GM12878 (cell line): ENCODE results near the gene THEM4. TPM values are rescaled to one million over a fixed set of nuclear protein-coding genes. Genes with fewer than 3 reads are reported as not detected.

Experiments used
- ATAC-seq: fragments of 200-7000 bp; cut with Tn5 transposase; 3 replicates; pipeline ENCODE4 v1.9.1; 2020; ENCODE audit warnings: mild to moderate bottlenecking, moderate library complexity
- BruUV-seq: library from RNA; stranded (reverse); fragments of 400-500 nt; replicated peaks from 2 replicates; lab custom pipeline; 2021; lab: Mats Ljungman, UMichigan
- CTCF ChIA-PET: fragments of 300-600 bp; sonication (Branson Sonifier 250); formaldehyde crosslinking; extraction: SDS; loops from one replicate; lab custom pipeline; 2021; ENCODE audit warnings: inconsistent platforms; lab: Yijun Ruan, JAX
- POLR2A ChIA-PET: fragments of 350-600 bp; formaldehyde crosslinking; extraction: SDS; loops from one replicate; lab custom pipeline; 2021; ENCODE audit warnings: inconsistent platforms; lab: Charles Lee
- RAD21 ChIA-PET: fragments of 300-600 bp; sonication (Branson Sonifier 250); formaldehyde crosslinking; loops from one replicate; lab custom pipeline; 2023; ENCODE audit warnings: antibody characterized with exemption; ENCODE audit not compliant: unreplicated experiment; lab: Charles Lee
- SMC1A ChIA-PET: fragments of 300-600 bp; sonication (Branson Sonifier 250); formaldehyde crosslinking; loops from one replicate; lab custom pipeline; 2023; ENCODE audit not compliant: unreplicated experiment, uncharacterized antibody; lab: Charles Lee
- DNase-seq: peaks from one replicate; pipeline ENCODE4 v3.0.0-alpha.2; 2011; ENCODE audit warnings: low read depth, low spot score
- FAIRE-seq: peaks from 3 replicates; lab custom pipeline; 2011; peaks lifted over from hg19 to GRCh38; lab: Jason Lieb, UNC
- H2AFZ ChIP-seq: 2 replicates; pipeline ENCODE4 v1.6.0; 2011; ENCODE audit warnings: low read depth, low read length, control low read depth; ENCODE audit not compliant: control insufficient read depth
- H3K27ac ChIP-seq: 2 replicates; pipeline ENCODE4 v1.5.1; 2011; ENCODE audit warnings: control low read depth; ENCODE audit not compliant: control insufficient read depth, insufficient read depth
- H3K27me3 ChIP-seq, 2 experiments: replicated peaks in 1 of 2; 2 replicates each; pipeline versions ENCODE4 v1.6.0 to v1.6.1; 2011; ENCODE audit warnings: low read length in 1 of 2; ENCODE audit not compliant: control insufficient read depth in 2 of 2, insufficient read depth in 2 of 2
- H3K36me3 ChIP-seq, 2 experiments: 2 replicates each; pipeline ENCODE4 v1.5.1; 2011; ENCODE audit warnings: low read length in 1 of 2; ENCODE audit not compliant: control insufficient read depth in 2 of 2, insufficient read depth in 2 of 2
- H3K4me1 ChIP-seq: 2 replicates; pipeline ENCODE4 v1.6.1; 2011; ENCODE audit warnings: mild to moderate bottlenecking, low read length, moderate library complexity, mixed read lengths; ENCODE audit not compliant: control insufficient read depth, insufficient read depth
- H3K4me2 ChIP-seq: 2 replicates; pipeline ENCODE4 v1.6.0; 2011; ENCODE audit warnings: control low read depth; ENCODE audit not compliant: control insufficient read depth, insufficient read depth
- H3K4me3 ChIP-seq: fragments of 200-600 bp; sonication (generic); 2 replicates; pipeline ENCODE4 v1.5.1; 2016
- H3K79me2 ChIP-seq: 2 replicates; pipeline ENCODE4 v1.6.0; 2011; ENCODE audit warnings: low read length; ENCODE audit not compliant: control insufficient read depth, insufficient read depth
- H3K9ac ChIP-seq: 2 replicates; pipeline ENCODE4 v1.8.0; 2011; ENCODE audit warnings: low read length, control low read depth, mixed read lengths; ENCODE audit not compliant: control insufficient read depth, insufficient read depth
- H3K9me3 ChIP-seq: replicated peaks from 3 replicates; pipeline ENCODE4 v1.5.1; 2011; ENCODE audit warnings: mild to moderate bottlenecking, low read length; ENCODE audit not compliant: control insufficient read depth, insufficient read depth
- H4K20me1 ChIP-seq: 2 replicates; pipeline ENCODE4 v1.6.0; 2011; ENCODE audit not compliant: control insufficient read depth, insufficient read depth
- CHD4 ChIP-seq: fragments of 200-600 bp; sonication (generic); IDR thresholded peaks from 2 replicates; pipeline ENCODE4 v1.6.1; 2016; ENCODE audit warnings: mild to moderate bottlenecking
- DPF2 ChIP-seq: fragments of 450-650 bp; IDR thresholded peaks from 2 replicates; pipeline ENCODE4 v1.6.1; 2017; ENCODE audit warnings: mild to moderate bottlenecking
- EZH2 ChIP-seq: IDR thresholded peaks from 2 replicates; pipeline ENCODE4 v1.6.1; 2012; ENCODE audit warnings: low read depth, mild to moderate bottlenecking, control low read depth, inconsistent platforms, low read length, borderline replicate concordance; ENCODE audit not compliant: control insufficient read depth
- GATAD2B ChIP-seq: fragments of 450-650 bp; conservative IDR thresholded peaks from 2 replicates; pipeline ENCODE4 v1.6.1; 2017; ENCODE audit warnings: low read depth, mild to moderate bottlenecking, moderate library complexity
- MAX ChIP-seq: IDR thresholded peaks from 2 replicates; pipeline ENCODE4 v1.6.1; 2012; ENCODE audit warnings: low read depth, low read length, improper control_type of control experiment
- NBN ChIP-seq: fragments of 450-650 bp; IDR thresholded peaks from 2 replicates; pipeline ENCODE4 v1.6.1; 2016
- PML ChIP-seq: IDR thresholded peaks from 2 replicates; pipeline ENCODE4 v1.6.1; 2012; ENCODE audit warnings: low read length, inconsistent platforms
- SREBF1 ChIP-seq: IDR thresholded peaks from 2 replicates; pipeline ENCODE4 v1.6.1; 2012; ENCODE audit warnings: mild to moderate bottlenecking, low read length
- SRF ChIP-seq, 2 experiments: IDR thresholded peaks; 2 replicates each; pipeline ENCODE4 v1.6.1; 2011; ENCODE audit warnings: low read depth in 2 of 2, low read length in 2 of 2, mild to moderate bottlenecking in 1 of 2, moderate library complexity in 1 of 2
- WGBS: methylation state at CpG from one replicate; pipeline ENCODE4 v1.1.6; 2016; ENCODE audit warnings: low lambda C conversion rate; ENCODE audit not compliant: insufficient replicate concordance, insufficient coverage; ENCODE audit errors: missing lambda C conversion rate; 5-methylcytosine and 5-hydroxymethylcytosine counted together
- in situ Hi-C: fragments of 300-500 bp; cut with MboI; formaldehyde crosslinking; loops from 9 replicates; pipeline ENCODE4 v1.14.3; 2018; ENCODE audit warnings: mixed read lengths
- intact Hi-C: fragments of 100-400 bp; cut with micrococcal nuclease; formaldehyde crosslinking; loops from one replicate; pipeline ENCODE4 v1.14.2; 2022; ENCODE audit not compliant: unreplicated experiment
- polyA plus RNA-seq, 11 experiments: library from polyadenylated mRNA; depleted of rRNA in 4 of 11; unstranded in 6 of 11; stranded (reverse) in 5 of 11; fragments of >200 nt; fragmentation: Nextera tagmentation in 4 of 11; fragmentation: Illumina TruSeq in 1 of 11; extraction: Ambion mirVana in 4 of 11; extraction: Trizol in 1 of 11; gene quantifications; 1 replicate in 1 of 11; 2 replicates in 10 of 11; pipeline versions ENCODE4 v1.2.1 to v1.2.3, GENCODE V29; 2011 to 2016; ENCODE audit warnings: inconsistent platforms in 2 of 11, missing spikeins in 2 of 11, low read depth in 1 of 11
- total RNA-seq, 4 experiments: library from RNA; depleted of rRNA in 3 of 4; stranded (reverse); fragments of >200 nt in 3 of 4; fragmentation: Illumina TruSeq in 1 of 4; extraction: Trizol in 1 of 4; gene quantifications; 2 replicates each; pipeline versions ENCODE4 v1.2.1 to v1.2.3, GENCODE V29; 2013 to 2021
- TF ChIP-seq, protein P1 (sequence below): IDR thresholded peaks from 2 replicates; pipeline ENCODE4 v1.6.1; 2011; ENCODE audit warnings: borderline replicate concordance, low read depth, mild to moderate bottlenecking, moderate library complexity, mixed read lengths, low read length; ENCODE audit not compliant: insufficient read depth; ENCODE audit errors: extremely low read length
- TF ChIP-seq, protein P2 (sequence below): IDR thresholded peaks from 2 replicates; pipeline ENCODE4 v1.6.1; 2011; ENCODE audit warnings: borderline replicate concordance, low read depth, mild to moderate bottlenecking, moderate library complexity, low read length; ENCODE audit not compliant: insufficient read depth, poor library complexity, severe bottlenecking
- TF ChIP-seq, protein P3 (sequence below): fragments of 450-650 bp; IDR thresholded peaks from 2 replicates; pipeline ENCODE4 v1.6.1; 2016; ENCODE audit warnings: mild to moderate bottlenecking
- TF ChIP-seq, protein P4 (sequence below): fragments of 450-650 bp; IDR thresholded peaks from 2 replicates; pipeline ENCODE4 v1.6.1; 2016; ENCODE audit warnings: mild to moderate bottlenecking, moderate library complexity, borderline replicate concordance

The THEM4 gene
- total and polyA plus RNA-seq, 10 of the 15 experiments (the other 5 are each of a cell fraction or from before 2014, with no cell fraction given) = 3.4 to 30.8 (median 17.9) TPM

DNA sequence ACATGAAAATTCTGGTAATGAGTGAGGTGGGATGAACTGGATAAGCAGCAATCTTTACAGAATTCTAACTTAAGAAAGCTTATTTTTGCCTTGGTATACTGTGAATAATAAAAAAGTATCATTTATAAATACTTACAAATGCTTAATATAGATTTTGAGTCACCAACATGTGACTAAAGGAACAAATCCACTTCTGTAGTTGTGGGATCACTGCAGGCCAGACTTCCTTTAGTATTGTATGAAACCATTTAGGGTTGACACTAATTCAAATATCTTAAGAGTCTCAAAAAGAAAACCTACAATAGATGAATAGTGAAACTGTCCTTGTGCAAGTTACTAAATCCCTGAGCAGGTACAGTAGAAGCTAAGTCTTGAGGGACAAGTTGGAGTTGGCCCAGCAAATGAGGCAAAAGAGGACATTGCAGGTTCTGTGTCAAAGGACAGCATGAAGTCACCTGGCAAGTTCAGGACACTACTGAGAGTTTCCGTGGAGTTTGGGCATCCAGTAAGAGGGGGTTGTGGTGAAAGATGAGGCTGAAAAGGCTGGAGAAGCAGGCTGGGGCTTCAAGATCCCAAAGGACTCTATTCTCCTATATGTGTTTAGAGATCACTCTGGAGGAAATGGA, 5.9 kb upstream of the THEM4 start (continued):
- TF ChIP-seq, protein P1, sequence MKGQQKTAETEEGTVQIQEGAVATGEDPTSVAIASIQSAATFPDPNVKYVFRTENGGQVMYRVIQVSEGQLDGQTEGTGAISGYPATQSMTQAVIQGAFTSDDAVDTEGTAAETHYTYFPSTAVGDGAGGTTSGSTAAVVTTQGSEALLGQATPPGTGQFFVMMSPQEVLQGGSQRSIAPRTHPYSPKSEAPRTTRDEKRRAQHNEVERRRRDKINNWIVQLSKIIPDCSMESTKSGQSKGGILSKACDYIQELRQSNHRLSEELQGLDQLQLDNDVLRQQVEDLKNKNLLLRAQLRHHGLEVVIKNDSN = no peak

DNA sequence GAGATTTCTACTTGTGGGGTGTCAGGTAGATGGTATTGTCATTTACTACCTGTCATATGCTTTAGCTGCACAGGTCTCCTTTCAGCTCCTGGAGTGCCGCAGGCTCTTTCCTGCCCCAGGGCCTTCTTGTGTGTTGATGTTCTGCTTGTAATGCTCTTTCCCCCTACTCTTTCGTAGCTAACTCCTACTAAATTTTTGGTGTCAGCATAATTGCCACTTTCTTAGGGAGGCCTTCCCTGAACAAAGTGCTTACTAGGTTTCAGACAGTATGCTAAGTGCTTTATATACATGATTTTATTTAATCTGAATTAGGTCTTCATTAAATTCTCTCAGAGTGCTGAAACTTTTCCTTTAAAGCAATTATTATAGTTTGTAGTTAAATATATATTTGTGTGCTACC, 4.8 kb upstream of the THEM4 start:
- Histone ChIP-seq H3K4me1 (peaks cover under 1% of the 10 kb centered on the region), H2AFZ (no peak overlapping the region), H3K4me2 (no peak overlapping the region), H4K20me1 (no peaks in the 10 kb centered on the region), H3K4me3 (no peak overlapping the region), H3K27me3 (no peaks in the 10 kb centered on the region), H3K9ac (no peak overlapping the region), H3K27ac (no peak overlapping the region), H3K9me3 (no peaks in the 10 kb centered on the region), H3K79me2 (no peaks in the 10 kb centered on the region), H3K36me3 (no peaks in the 10 kb centered on the region)
- no peak for TF ChIP-seq DPF2
- TF ChIP-seq MAX = no peak
- no peak for TF ChIP-seq SRF (IDR thresholded peaks at IDR 0.05; ENCODE audit: low read depth in 2 of 2, low read length in 2 of 2)
- no peak for TF ChIP-seq NBN
- no peak for TF ChIP-seq CHD4
- TF ChIP-seq SREBF1 = no peak
- no peak for TF ChIP-seq EZH2
- no peak for TF ChIP-seq PML
- TF ChIP-seq, protein P2, sequence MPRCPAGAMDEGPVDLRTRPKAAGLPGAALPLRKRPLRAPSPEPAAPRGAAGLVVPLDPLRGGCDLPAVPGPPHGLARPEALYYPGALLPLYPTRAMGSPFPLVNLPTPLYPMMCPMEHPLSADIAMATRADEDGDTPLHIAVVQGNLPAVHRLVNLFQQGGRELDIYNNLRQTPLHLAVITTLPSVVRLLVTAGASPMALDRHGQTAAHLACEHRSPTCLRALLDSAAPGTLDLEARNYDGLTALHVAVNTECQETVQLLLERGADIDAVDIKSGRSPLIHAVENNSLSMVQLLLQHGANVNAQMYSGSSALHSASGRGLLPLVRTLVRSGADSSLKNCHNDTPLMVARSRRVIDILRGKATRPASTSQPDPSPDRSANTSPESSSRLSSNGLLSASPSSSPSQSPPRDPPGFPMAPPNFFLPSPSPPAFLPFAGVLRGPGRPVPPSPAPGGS = no peak
- TF ChIP-seq, protein P3, sequence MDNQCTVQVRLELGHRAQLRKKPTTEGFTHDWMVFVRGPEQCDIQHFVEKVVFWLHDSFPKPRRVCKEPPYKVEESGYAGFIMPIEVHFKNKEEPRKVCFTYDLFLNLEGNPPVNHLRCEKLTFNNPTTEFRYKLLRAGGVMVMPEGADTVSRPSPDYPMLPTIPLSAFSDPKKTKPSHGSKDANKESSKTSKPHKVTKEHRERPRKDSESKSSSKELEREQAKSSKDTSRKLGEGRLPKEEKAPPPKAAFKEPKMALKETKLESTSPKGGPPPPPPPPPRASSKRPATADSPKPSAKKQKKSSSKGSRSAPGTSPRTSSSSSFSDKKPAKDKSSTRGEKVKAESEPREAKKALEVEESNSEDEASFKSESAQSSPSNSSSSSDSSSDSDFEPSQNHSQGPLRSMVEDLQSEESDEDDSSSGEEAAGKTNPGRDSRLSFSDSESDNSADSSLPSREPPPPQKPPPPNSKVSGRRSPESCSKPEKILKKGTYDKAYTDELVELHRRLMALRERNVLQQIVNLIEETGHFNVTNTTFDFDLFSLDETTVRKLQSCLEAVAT = no peak
- TF ChIP-seq, protein P4, sequence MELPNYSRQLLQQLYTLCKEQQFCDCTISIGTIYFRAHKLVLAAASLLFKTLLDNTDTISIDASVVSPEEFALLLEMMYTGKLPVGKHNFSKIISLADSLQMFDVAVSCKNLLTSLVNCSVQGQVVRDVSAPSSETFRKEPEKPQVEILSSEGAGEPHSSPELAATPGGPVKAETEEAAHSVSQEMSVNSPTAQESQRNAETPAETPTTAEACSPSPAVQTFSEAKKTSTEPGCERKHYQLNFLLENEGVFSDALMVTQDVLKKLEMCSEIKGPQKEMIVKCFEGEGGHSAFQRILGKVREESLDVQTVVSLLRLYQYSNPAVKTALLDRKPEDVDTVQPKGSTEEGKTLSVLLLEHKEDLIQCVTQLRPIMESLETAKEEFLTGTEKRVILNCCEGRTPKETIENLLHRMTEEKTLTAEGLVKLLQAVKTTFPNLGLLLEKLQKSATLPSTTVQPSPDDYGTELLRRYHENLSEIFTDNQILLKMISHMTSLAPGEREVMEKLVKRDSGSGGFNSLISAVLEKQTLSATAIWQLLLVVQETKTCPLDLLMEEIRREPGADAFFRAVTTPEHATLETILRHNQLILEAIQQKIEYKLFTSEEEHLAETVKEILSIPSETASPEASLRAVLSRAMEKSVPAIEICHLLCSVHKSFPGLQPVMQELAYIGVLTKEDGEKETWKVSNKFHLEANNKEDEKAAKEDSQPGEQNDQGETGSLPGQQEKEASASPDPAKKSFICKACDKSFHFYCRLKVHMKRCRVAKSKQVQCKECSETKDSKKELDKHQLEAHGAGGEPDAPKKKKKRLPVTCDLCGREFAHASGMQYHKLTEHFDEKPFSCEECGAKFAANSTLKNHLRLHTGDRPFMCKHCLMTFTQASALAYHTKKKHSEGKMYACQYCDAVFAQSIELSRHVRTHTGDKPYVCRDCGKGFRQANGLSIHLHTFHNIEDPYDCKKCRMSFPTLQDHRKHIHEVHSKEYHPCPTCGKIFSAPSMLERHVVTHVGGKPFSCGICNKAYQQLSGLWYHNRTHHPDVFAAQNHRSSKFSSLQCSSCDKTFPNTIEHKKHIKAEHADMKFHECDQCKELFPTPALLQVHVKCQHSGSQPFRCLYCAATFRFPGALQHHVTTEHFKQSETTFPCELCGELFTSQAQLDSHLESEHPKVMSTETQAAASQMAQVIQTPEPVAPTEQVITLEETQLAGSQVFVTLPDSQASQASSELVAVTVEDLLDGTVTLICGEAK = no peak
- TF ChIP-seq GATAD2B = no peak
- no peak for ATAC-seq
- no peak for FAIRE-seq
- intact Hi-C loops = no loop called here
- 92% methylated on average over 2 of the region's 2 CpGs for WGBS
- ChIA-PET CTCF (no interaction called here), RAD21 (no interaction called here), SMC1A (no interaction called here), POLR2A (interaction anchor here (0.6 kb wide), 1 partner anchor 1429 kb away, joined by 3 read pairs; no protein-coding TSS in a partner anchor)
- DNase-seq = no peak
- in situ Hi-C loops = no loop called here
- no TSS peak for BruUV-seq
